ENCODE data around the gene BGLAP. TPM values are rescaled to one million over a fixed set of nuclear protein-coding genes. Genes with fewer than 3 reads are reported as not detected.

The BGLAP gene
- total RNA-seq, 3 donors from 2014 or later (not counting 1 experiment from before 2014, with no cell fraction given): 0.45 to 1.6 (median 1.1) TPM

GRCh38 chr1:156279837-156280236 lies 37.9 kb downstream of the BGLAP start:
- ATAC-seq (no peak), DNase-seq (no peak)
- Mint-ChIP-seq H3K27ac (no peak overlapping the region), H3K4me1 (peaks cover 43 to 45% of the 10 kb centered on the region in 2 donors), H3K4me3 (peak overlapping the region; percentile 52), H3K36me3 (peaks cover 17% of the 10 kb centered on the region), H3K27me3 (ENCODE audit: low read depth in 2 of 2) (no peaks in the 10 kb centered on the region), H3K9me3 (no peaks in the 10 kb centered on the region)
- Histone ChIP-seq H3K36me3 (ENCODE audit: control insufficient read depth, insufficient read depth, low read length) (peaks cover 31% of the 10 kb centered on the region), H3K9me3 (ENCODE audit: control insufficient read depth, insufficient read depth, low read length) (no peaks in the 10 kb centered on the region), H3K27ac (ENCODE audit: low read length) (no peak overlapping the region), H3K27me3 (ENCODE audit: control insufficient read depth, insufficient read depth, low read length) (no peaks in the 10 kb centered on the region), H3K4me3 (ENCODE audit: low read length) (no peak overlapping the region), H3K4me1 (ENCODE audit: control insufficient read depth, insufficient read depth, low read length) (peaks cover 25% of the 10 kb centered on the region)
- WGBS (ENCODE audit: insufficient coverage): 69% methylated on average over 1 of the region's 3 CpGs
- no peak for TF ChIP-seq CTCF (IDR thresholded peaks at IDR 0.05)
- intact Hi-C loops (cut with micrococcal nuclease): loop anchor here (5.0 kb wide), 1 partner anchor 447 kb away; the partner anchor contains the start of genes ISG20L2 and METTL25B

- DNase-seq (peak in 1 of 2 donors; percentile 43), ATAC-seq (peak in 1 of 3 donors; percentile 22)
- Histone ChIP-seq H3K4me1 (ENCODE audit: control insufficient read depth, insufficient read depth, low read length) (peaks cover 25% of the 10 kb centered on the region), H3K27ac (ENCODE audit: low read length) (no peak overlapping the region), H3K9me3 (ENCODE audit: control insufficient read depth, insufficient read depth, low read length) (no peaks in the 10 kb centered on the region), H3K36me3 (ENCODE audit: control insufficient read depth, insufficient read depth, low read length) (peaks cover 23% of the 10 kb centered on the region), H3K27me3 (ENCODE audit: control insufficient read depth, insufficient read depth, low read length) (no peaks in the 10 kb centered on the region), H3K4me3 (ENCODE audit: low read length) (no peak overlapping the region)
- H3K4me3 Mint-ChIP-seq: peak overlapping the region; percentile 98
- H3K36me3 Mint-ChIP-seq: peaks cover 8% of the 10 kb centered on the region
- H3K27ac Mint-ChIP-seq: peak overlapping the region; percentile 95 to 97
- peaks cover 43 to 45% of the 10 kb centered on the region in 2 donors for H3K4me1 Mint-ChIP-seq
- no peaks in the 10 kb centered on the region for H3K9me3 Mint-ChIP-seq
- H3K27me3 Mint-ChIP-seq (ENCODE audit: low read depth in 2 of 2): no peaks in the 10 kb centered on the region
- intact Hi-C loops (cut with micrococcal nuclease): loop anchor here (5.0 kb wide), 1 partner anchor 446 kb away; the partner anchor contains the start of genes ISG20L2 and METTL25B
- 33% methylated on average over 8 of the region's 8 CpGs for WGBS (ENCODE audit: insufficient coverage)
- no peak for TF ChIP-seq CTCF (IDR thresholded peaks at IDR 0.05)
Measured at GRCh38 chr1:156281281-156281680, 39.3 kb downstream of the BGLAP start.

- H3K9me3 ChIP-seq (ENCODE audit: control insufficient read depth, insufficient read depth, low read length): no peaks in the 10 kb centered on the region
- H3K4me1 Mint-ChIP-seq: peaks cover 43 to 45% of the 10 kb centered on the region in 2 donors
- intact Hi-C loops (cut with micrococcal nuclease): loop anchor here (5.0 kb wide), 1 partner anchor 445 kb away; the partner anchor contains the start of genes ISG20L2 and METTL25B
- peak overlapping the region; percentile 56 for H3K4me3 ChIP-seq (ENCODE audit: low read length)
- no peaks in the 10 kb centered on the region for H3K27me3 ChIP-seq (ENCODE audit: control insufficient read depth, insufficient read depth, low read length)
- H3K4me3 Mint-ChIP-seq: peak overlapping the region; percentile 98
- no peaks in the 10 kb centered on the region for H3K9me3 Mint-ChIP-seq
- TF ChIP-seq CTCF (IDR thresholded peaks at IDR 0.05): no peak
- DNase-seq (peak in 1 of 2 donors; percentile 43), ATAC-seq (no peak)
- WGBS (ENCODE audit: insufficient coverage): 14% methylated on average over 22 of the region's 22 CpGs
- no peaks in the 10 kb centered on the region for H3K27me3 Mint-ChIP-seq (ENCODE audit: low read depth in 2 of 2)
- peak overlapping the region; percentile 85 for H3K27ac ChIP-seq (ENCODE audit: low read length)
- H3K36me3 Mint-ChIP-seq: peaks cover 8% of the 10 kb centered on the region
- peaks cover 17% of the 10 kb centered on the region for H3K36me3 ChIP-seq (ENCODE audit: control insufficient read depth, insufficient read depth, low read length)
- H3K4me1 ChIP-seq (ENCODE audit: control insufficient read depth, insufficient read depth, low read length): peaks cover 25% of the 10 kb centered on the region
- peak overlapping the region; percentile 95 to 97 for H3K27ac Mint-ChIP-seq
Measured at GRCh38 chr1:156281693-156282478, 39.9 kb downstream of the BGLAP start.
